ENCODE data around the gene SLC11A2. TPM values are rescaled to one million over a fixed set of nuclear protein-coding genes. Genes with fewer than 3 reads are reported as not detected.

Gene SLC11A2
- total RNA-seq, 4 donors from 2014 or later: 22.9 to 71.0 (median 61.4) TPM

DNA sequence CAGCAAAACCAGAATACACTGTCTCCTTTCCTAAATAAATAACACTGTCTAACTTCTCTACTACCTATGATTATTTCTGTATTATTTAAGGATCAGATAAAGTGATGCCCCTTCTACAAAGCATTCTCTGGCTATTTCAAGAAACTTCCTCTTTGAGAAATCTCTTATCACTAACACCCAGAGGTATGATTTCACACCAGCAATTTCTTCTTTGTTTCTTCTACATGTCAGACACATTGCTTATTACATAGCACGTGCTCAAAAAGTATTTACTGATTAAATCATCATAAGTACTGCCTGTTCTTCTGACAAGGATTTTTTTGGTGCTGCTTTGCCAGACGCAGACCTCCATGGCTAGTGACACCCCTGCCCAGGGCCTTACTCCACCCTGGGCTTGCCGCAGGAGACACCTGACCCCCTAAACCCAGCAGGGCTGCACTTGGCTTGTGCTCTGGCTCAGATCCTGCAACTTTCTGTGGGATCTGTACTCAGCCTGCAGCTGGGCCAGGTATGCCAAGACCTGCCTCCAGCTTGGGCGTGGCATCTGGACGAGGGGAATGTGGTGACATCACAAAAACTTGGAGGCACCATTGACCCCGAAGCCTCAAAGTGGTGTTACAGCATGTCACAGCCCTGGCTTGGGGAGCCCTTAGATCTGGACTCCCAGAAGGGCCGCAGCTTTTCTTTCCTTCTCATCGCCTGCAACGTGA, 89.2 kb downstream of the SLC11A2 start:
- peak overlapping the region in 1 of 2 donors; percentile 82 for H3K27ac ChIP-seq
- TF ChIP-seq POLR2A (IDR thresholded peaks at IDR 0.05): no peak
- TF ChIP-seq, protein P1, sequence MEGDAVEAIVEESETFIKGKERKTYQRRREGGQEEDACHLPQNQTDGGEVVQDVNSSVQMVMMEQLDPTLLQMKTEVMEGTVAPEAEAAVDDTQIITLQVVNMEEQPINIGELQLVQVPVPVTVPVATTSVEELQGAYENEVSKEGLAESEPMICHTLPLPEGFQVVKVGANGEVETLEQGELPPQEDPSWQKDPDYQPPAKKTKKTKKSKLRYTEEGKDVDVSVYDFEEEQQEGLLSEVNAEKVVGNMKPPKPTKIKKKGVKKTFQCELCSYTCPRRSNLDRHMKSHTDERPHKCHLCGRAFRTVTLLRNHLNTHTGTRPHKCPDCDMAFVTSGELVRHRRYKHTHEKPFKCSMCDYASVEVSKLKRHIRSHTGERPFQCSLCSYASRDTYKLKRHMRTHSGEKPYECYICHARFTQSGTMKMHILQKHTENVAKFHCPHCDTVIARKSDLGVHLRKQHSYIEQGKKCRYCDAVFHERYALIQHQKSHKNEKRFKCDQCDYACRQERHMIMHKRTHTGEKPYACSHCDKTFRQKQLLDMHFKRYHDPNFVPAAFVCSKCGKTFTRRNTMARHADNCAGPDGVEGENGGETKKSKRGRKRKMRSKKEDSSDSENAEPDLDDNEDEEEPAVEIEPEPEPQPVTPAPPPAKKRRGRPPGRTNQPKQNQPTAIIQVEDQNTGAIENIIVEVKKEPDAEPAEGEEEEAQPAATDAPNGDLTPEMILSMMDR (IDR thresholded peaks at IDR 0.05): no peak

DNA sequence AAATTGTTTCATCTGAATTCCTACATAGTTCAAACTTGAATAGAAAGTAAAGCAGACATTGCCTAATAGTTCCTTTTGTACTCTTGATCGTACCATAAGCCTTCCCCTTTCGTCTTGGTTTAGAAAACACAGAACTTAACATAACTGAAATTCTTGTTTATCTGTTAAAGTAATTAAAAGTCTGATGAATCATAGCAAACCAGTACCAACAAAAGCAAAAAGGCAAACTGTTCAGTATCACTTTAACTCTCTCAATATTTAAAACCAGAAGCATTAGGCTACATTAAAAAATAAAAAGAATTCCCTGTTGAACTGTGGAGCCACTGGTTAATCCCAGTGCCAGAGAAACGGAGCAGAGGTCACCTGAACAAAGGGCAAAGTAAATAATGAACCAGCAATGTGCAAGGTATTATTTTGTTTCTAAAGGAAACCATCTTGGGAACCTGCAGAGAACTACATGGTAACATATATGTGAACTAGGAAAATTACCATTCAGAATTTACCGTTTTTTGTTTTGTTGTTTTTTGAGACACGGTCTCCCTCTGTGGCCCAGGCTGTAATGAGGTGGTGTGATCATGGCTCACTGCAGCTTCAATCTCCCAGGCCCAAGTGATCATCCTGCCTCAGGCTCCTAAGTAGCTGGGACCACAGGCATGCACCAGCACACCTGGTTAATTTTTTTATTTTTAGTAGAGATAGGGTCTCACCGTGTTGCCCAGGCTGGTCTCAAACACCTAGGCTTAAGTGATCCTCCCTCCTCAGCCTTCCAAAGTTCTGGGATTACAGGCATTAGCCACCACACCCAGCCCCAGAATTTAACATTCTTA, 91.0 kb downstream of the SLC11A2 start:
- Histone ChIP-seq H3K27ac (peak overlapping the region; percentile 82 to 86), H3K4me3 (peak overlapping the region in 1 of 2 donors; percentile 21), H3K27me3 (no peaks in the 10 kb centered on the region), H3K4me1 (peaks cover 0 to 4% of the 10 kb centered on the region in 2 donors), H3K9me3 (no peaks in the 10 kb centered on the region), H3K36me3 (no peaks in the 10 kb centered on the region)
- TF ChIP-seq, protein P1 (IDR thresholded peaks at IDR 0.05): no peak
- TF ChIP-seq POLR2A (IDR thresholded peaks at IDR 0.05): no peak
- intact Hi-C loops (cut with DNase I; ENCODE audit: low total_unique reads): no loop called here
- no peak for DNase-seq

More for the DNA sequence above, 89.2 kb downstream of the SLC11A2 start:
- H3K9me3 ChIP-seq: no peaks in the 10 kb centered on the region
- no peak overlapping the region for H3K4me3 ChIP-seq
- H3K36me3 ChIP-seq: no peaks in the 10 kb centered on the region
- H3K27me3 ChIP-seq: no peaks in the 10 kb centered on the region
- peaks cover 0 to 4% of the 10 kb centered on the region in 2 donors for H3K4me1 ChIP-seq
- no peak for DNase-seq
- intact Hi-C loops (cut with DNase I; ENCODE audit: low total_unique reads): no loop called here

DNA sequence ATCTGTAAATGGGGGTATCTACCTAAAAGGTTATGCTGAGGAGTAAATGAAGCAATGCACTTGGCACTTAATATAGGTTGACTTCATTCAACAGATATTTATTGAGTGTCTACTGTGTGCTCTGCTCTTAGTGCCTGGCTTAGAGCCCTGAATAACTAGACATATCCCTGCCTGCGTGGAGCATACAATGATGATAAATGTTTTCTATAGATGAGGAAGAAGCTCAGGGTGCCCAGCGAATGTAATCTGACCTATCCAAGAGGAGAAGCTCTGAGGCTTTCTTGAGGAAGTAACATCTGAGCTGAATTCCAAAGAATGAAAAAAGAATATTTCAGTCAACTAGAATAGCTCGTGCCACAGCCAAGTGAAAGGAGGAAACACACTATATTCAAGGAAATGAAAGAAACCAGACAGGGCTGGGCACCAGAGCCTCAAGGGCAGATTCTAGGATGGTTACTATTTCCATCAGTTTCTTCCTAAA, 91.8 kb downstream of the SLC11A2 start:
- no peaks in the 10 kb centered on the region for H3K9me3 ChIP-seq
- DNase-seq: no peak
- H3K4me3 ChIP-seq: peak overlapping the region in 1 of 2 donors; percentile 21
- H3K4me1 ChIP-seq: peaks cover 0 to 4% of the 10 kb centered on the region in 2 donors
- no peaks in the 10 kb centered on the region for H3K36me3 ChIP-seq
- intact Hi-C loops (cut with DNase I; ENCODE audit: low total_unique reads): no loop called here
- TF ChIP-seq, protein P1 (IDR thresholded peaks at IDR 0.05): no peak
- no peak for TF ChIP-seq POLR2A (IDR thresholded peaks at IDR 0.05)
- H3K27me3 ChIP-seq: no peaks in the 10 kb centered on the region
- peak overlapping the region; percentile 82 to 86 for H3K27ac ChIP-seq

DNA sequence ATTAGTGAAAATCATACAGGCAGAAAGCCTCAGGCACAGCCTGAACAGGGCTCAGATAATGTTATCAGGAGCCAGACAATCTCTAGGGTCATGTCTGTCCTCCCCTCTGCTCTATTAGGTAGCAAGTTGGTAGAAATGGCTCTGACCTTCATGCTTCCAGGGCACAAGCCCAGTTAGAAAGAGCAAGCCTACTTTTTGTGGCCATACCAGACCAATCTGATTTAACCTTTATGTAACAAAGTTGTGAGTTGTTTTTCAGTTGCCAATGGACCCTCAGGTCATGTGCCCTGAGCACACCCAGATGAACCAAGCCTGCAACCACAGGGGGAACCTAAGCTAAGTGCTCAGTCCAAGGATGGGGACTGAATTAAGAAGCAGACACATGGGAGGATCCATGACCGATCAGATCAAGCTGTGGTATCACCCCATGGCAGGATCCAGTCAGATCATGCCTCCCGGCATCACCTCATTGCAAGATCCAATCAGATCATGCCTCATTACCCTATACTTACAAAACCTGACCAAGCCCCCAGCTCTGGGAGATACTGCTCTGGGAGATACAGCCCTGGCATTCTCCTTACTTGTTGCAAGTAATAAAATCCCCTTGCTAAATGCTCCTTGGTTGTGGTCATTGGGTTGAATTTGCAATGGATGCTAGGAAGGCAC, 92.6 kb downstream of the SLC11A2 start:
- Histone ChIP-seq H3K9me3 (no peaks in the 10 kb centered on the region), H3K27me3 (no peaks in the 10 kb centered on the region), H3K36me3 (no peaks in the 10 kb centered on the region), H3K27ac (peak overlapping the region; percentile 82 to 86), H3K4me3 (no peak overlapping the region), H3K4me1 (peaks cover 0 to 4% of the 10 kb centered on the region in 2 donors)
- no peak for DNase-seq
- TF ChIP-seq POLR2A (IDR thresholded peaks at IDR 0.05): no peak
- TF ChIP-seq, protein P1 (IDR thresholded peaks at IDR 0.05): no peak
- intact Hi-C loops (cut with DNase I; ENCODE audit: low total_unique reads): no loop called here
